HG03139 (cell line): ENCODE measurements around the gene LCP2.

ENCODE experiments used
- ATAC-seq: cut with Tn5 transposase; IDR thresholded peaks from one replicate; pipeline ENCODE4 v1.9.1; 2021; ENCODE audit not compliant: unreplicated experiment

LCP2 gene

GRCh38 chr5:170316937-170317336, 19.4 kb upstream of the LCP2 start:
- ATAC-seq, result no peak

GRCh38 chr5:170315154-170315553, 17.6 kb upstream of the LCP2 start:
- no peak for ATAC-seq

GRCh38 chr5:170314541-170315095, 17.0 kb upstream of the LCP2 start:
- ATAC-seq, result no peak

- no peak for ATAC-seq
Measured at GRCh38 chr5:170313816-170314215, 16.2 kb upstream of the LCP2 start.

- ATAC-seq, result no peak
Measured at GRCh38 chr5:170313344-170313743, 15.8 kb upstream of the LCP2 start.

- no peak for ATAC-seq
Measured at GRCh38 chr5:170312666-170313065, 15.1 kb upstream of the LCP2 start.

GRCh38 chr5:170312301-170312595, 14.7 kb upstream of the LCP2 start:
- ATAC-seq, result no peak

- no peak for ATAC-seq
Measured at GRCh38 chr5:170311511-170312300, 14.1 kb upstream of the LCP2 start.

- ATAC-seq, result no peak
Measured at GRCh38 chr5:170310256-170310926, 12.8 kb upstream of the LCP2 start.

GRCh38 chr5:170308686-170309085, 11.1 kb upstream of the LCP2 start:
- ATAC-seq, result no peak

- no peak for ATAC-seq
Measured at GRCh38 chr5:170307575-170308465, 10.2 kb upstream of the LCP2 start.

GRCh38 chr5:170306381-170306831, 8.8 kb upstream of the LCP2 start:
- ATAC-seq, result peak; percentile 69

- no peak for ATAC-seq
Measured at GRCh38 chr5:170305646-170306025, 8.1 kb upstream of the LCP2 start.

- no peak for ATAC-seq
Measured at GRCh38 chr5:170305016-170305645, 7.6 kb upstream of the LCP2 start.

GRCh38 chr5:170303549-170303948, 6.0 kb upstream of the LCP2 start:
- ATAC-seq, result no peak

- peak; percentile 68 for ATAC-seq
Measured at GRCh38 chr5:170302653-170303501, 5.3 kb upstream of the LCP2 start.

- no peak for ATAC-seq
Measured at GRCh38 chr5:170301981-170302652, 4.5 kb upstream of the LCP2 start.

- ATAC-seq, result no peak
Measured at GRCh38 chr5:170301149-170301548, 3.6 kb upstream of the LCP2 start.

GRCh38 chr5:170300361-170301013, 2.9 kb upstream of the LCP2 start:
- no peak for ATAC-seq
